SK-N-SH (cell line): ENCODE results near the gene MYO10. TPM values are rescaled to one million over a fixed set of nuclear protein-coding genes. Genes with fewer than 3 reads are reported as not detected.

Source experiments
- CTCF ChIA-PET: fragments of 300-600, 350-600 bp; formaldehyde crosslinking; extraction: SDS; loops from one replicate; lab custom pipeline; 2021; lab: Yijun Ruan, JAX
- POLR2A ChIA-PET: fragments of 350-600 bp; sonication (Branson Sonifier 250); formaldehyde crosslinking; extraction: SDS; loops from one replicate; lab custom pipeline; 2020; ENCODE audit warnings: antibody characterized with exemption, inconsistent platforms; lab: Yijun Ruan, JAX
- DNase-seq: peaks from one replicate; pipeline ENCODE4 v3.0.0; 2012
- H2AFZ ChIP-seq: fragments of 200-600 bp; sonication (generic); 2 replicates; pipeline ENCODE4 v1.8.1; 2016; ENCODE audit warnings: antibody characterized with exemption, mild to moderate bottlenecking, low read depth
- H3F3A ChIP-seq: fragments of 200-600 bp; sonication (generic); replicated peaks from 2 replicates; pipeline ENCODE3; 2016; ENCODE audit warnings: antibody characterized with exemption, mild to moderate bottlenecking; ENCODE audit not compliant: insufficient read depth
- H3K27ac ChIP-seq, 2 experiments: fragments of 200-500 bp in 1 of 2; fragments of 200-600 bp in 1 of 2; sonication (Bioruptor generic) in 1 of 2; sonication (generic), shearing (Covaris generic) in 1 of 2; 2 replicates each; pipeline versions ENCODE4 v1.5.1 to v1.6.1; 2014 to 2016; ENCODE audit warnings: low read depth in 2 of 2, inconsistent platforms in 1 of 2, low read length in 1 of 2, mild to moderate bottlenecking in 1 of 2, mixed read lengths in 1 of 2
- H3K27me3 ChIP-seq: fragments of 200-600 bp; sonication (generic), shearing (Covaris generic); 2 replicates; pipeline ENCODE4 v1.6.1; 2016; ENCODE audit warnings: mixed run types; ENCODE audit not compliant: insufficient read depth
- H3K36me3 ChIP-seq, 2 experiments: fragments of 200-500 bp in 1 of 2; fragments of 200-600 bp in 1 of 2; sonication (Bioruptor generic) in 1 of 2; sonication (generic) in 1 of 2; replicated peaks in 1 of 2; 2 replicates each; pipeline versions ENCODE3 to v1.5.1; 2014 to 2016; ENCODE audit warnings: low read length in 1 of 2, mild to moderate bottlenecking in 1 of 2; ENCODE audit not compliant: insufficient read depth in 2 of 2, control insufficient read depth in 1 of 2
- H3K4me1 ChIP-seq, 2 experiments: fragments of 200-500 bp in 1 of 2; fragments of 200-600 bp in 1 of 2; sonication (Bioruptor generic) in 1 of 2; sonication (generic), shearing (Covaris generic) in 1 of 2; 2 replicates each; pipeline versions ENCODE4 v1.5.1 to v1.6.1; 2014 to 2016; ENCODE audit warnings: low read depth in 1 of 2, low read length in 1 of 2, mixed run types in 1 of 2; ENCODE audit not compliant: insufficient read depth in 2 of 2, control insufficient read depth in 1 of 2
- H3K4me2 ChIP-seq: fragments of 200-600 bp; sonication (generic), shearing (Covaris generic); 2 replicates; pipeline ENCODE4 v1.6.1; 2017; ENCODE audit warnings: mixed run types
- H3K4me3 ChIP-seq, 2 experiments: fragments of 200-500 bp in 1 of 2; fragments of 200-600 bp in 1 of 2; sonication (Bioruptor generic) in 1 of 2; sonication (generic), shearing (Covaris generic) in 1 of 2; 2 replicates each; pipeline versions ENCODE4 v1.5.1 to v1.8.1; 2014 to 2016; ENCODE audit warnings: low read depth in 2 of 2, inconsistent platforms in 1 of 2, low read length in 1 of 2, mild to moderate bottlenecking in 1 of 2, mixed read lengths in 1 of 2, moderate library complexity in 1 of 2
- H3K79me2 ChIP-seq: fragments of 200-600 bp; sonication (generic); 2 replicates; pipeline ENCODE4 v1.8.1; 2017; ENCODE audit warnings: mild to moderate bottlenecking; ENCODE audit not compliant: insufficient read depth
- H3K9ac ChIP-seq: fragments of 200-600 bp; sonication (generic); 2 replicates; pipeline ENCODE4 v1.6.1; 2017; ENCODE audit warnings: mixed run types
- H3K9me2 ChIP-seq: fragments of 200-600 bp; sonication (generic); 2 replicates; pipeline ENCODE4 v1.6.1; 2017; ENCODE audit warnings: mixed run types
- H3K9me3 ChIP-seq: fragments of 200-600 bp; sonication (generic); 2 replicates; pipeline ENCODE4 v1.6.1; 2017; ENCODE audit warnings: mixed run types, mild to moderate bottlenecking, moderate library complexity
- H4K20me1 ChIP-seq: fragments of 200-600 bp; sonication (generic); 2 replicates; pipeline ENCODE4 v1.6.1; 2017; ENCODE audit warnings: mild to moderate bottlenecking, mixed run types; ENCODE audit not compliant: insufficient read depth
- CTCF ChIP-seq: fragments of 200-600 bp; sonication (generic); IDR thresholded peaks from 2 replicates; pipeline ENCODE4 v1.6.1; 2017; ENCODE audit warnings: antibody characterized with exemption, mild to moderate bottlenecking, moderate library complexity
- ELF1 ChIP-seq: IDR thresholded peaks from 2 replicates; pipeline ENCODE4 v1.4.0; 2012
- EP300 ChIP-seq, 2 experiments: IDR thresholded peaks; 2 replicates each; pipeline versions ENCODE4 v1.4.0 to v1.6.1; 2012; ENCODE audit warnings: borderline replicate concordance in 1 of 2, low read depth in 1 of 2, low read length in 1 of 2
- EZH2phosphoT487 ChIP-seq: fragments of 200-600 bp; sonication (generic); IDR thresholded peaks from 2 replicates; pipeline ENCODE4 v1.6.1; 2017; ENCODE audit warnings: low read depth, mixed run types, mild to moderate bottlenecking, antibody characterized with exemption, moderate library complexity, borderline replicate concordance
- FOSL2 ChIP-seq: IDR thresholded peaks from 2 replicates; pipeline ENCODE4 v1.4.0; 2012; ENCODE audit warnings: low read depth, mild to moderate bottlenecking, moderate library complexity, borderline replicate concordance
- GABPA ChIP-seq: IDR thresholded peaks from 2 replicates; pipeline ENCODE4 v1.4.0; 2012; ENCODE audit warnings: low read depth, mild to moderate bottlenecking
- GATA2 ChIP-seq: sonication (generic); formaldehyde crosslinking; IDR thresholded peaks from 2 replicates; pipeline ENCODE4 v1.5.0; 2020; ENCODE audit warnings: mild to moderate bottlenecking, missing genetic modification reagents
- JUND ChIP-seq: IDR thresholded peaks from 2 replicates; pipeline ENCODE4 v1.4.0; 2012
- MEF2A ChIP-seq: IDR thresholded peaks from 2 replicates; pipeline ENCODE4 v1.4.0; 2012; ENCODE audit warnings: low read depth, borderline replicate concordance
- NFIC ChIP-seq: IDR thresholded peaks from 2 replicates; pipeline ENCODE4 v1.4.0; 2012; ENCODE audit warnings: borderline replicate concordance
- NRF1 ChIP-seq: IDR thresholded peaks from 2 replicates; pipeline ENCODE4 v1.6.1; 2012; ENCODE audit warnings: low read depth, mild to moderate bottlenecking, low read length
- POLR2AphosphoS5 ChIP-seq: IDR thresholded peaks from 2 replicates; pipeline ENCODE4 v1.6.1; 2012; ENCODE audit warnings: low read depth, low read length
- RAD21 ChIP-seq: IDR thresholded peaks from 2 replicates; pipeline ENCODE4 v1.6.1; 2012; ENCODE audit warnings: mild to moderate bottlenecking, low read length
- RFX5 ChIP-seq: IDR thresholded peaks from 2 replicates; pipeline ENCODE4 v1.6.1; 2012; ENCODE audit warnings: mild to moderate bottlenecking, improper control_type of control experiment, low read length
- RXRA ChIP-seq: IDR thresholded peaks from 2 replicates; pipeline ENCODE4 v1.4.0; 2012; ENCODE audit warnings: low read depth, mild to moderate bottlenecking, borderline replicate concordance
- SMC3 ChIP-seq: IDR thresholded peaks from 2 replicates; pipeline ENCODE4 v1.6.1; 2012; ENCODE audit warnings: low read depth, low read length, improper control_type of control experiment
- TAF1 ChIP-seq: IDR thresholded peaks from 2 replicates; pipeline ENCODE4 v1.6.1; 2012; ENCODE audit warnings: low read depth, mild to moderate bottlenecking, low read length, moderate library complexity, borderline replicate concordance
- YY1 ChIP-seq: IDR thresholded peaks from 2 replicates; pipeline ENCODE4 v1.4.0; 2012; ENCODE audit warnings: low read depth, mild to moderate bottlenecking
- WGBS: methylation state at CpG from one replicate; pipeline ENCODE4 v1.1.6; 2017; ENCODE audit warnings: low lambda C conversion rate; 5-methylcytosine and 5-hydroxymethylcytosine counted together
- polyA plus RNA-seq, 3 experiments: library from polyadenylated mRNA; depleted of rRNA; stranded (reverse); fragments of >200 nt; gene quantifications; 2 replicates each; pipeline ENCODE4 v1.2.3, GENCODE V29; 2012
- TF ChIP-seq, protein P1 (sequence below): IDR thresholded peaks from 2 replicates; pipeline ENCODE4 v1.6.1; 2012; ENCODE audit warnings: mild to moderate bottlenecking, low read depth, low read length, moderate library complexity

The MYO10 gene
- polyA plus RNA-seq, 1 of the 3 experiments (the other 2 are of a cell fraction) = 8.1 TPM

- H3K4me3 ChIP-seq = no peak overlapping the region
- H3K9ac ChIP-seq = no peak overlapping the region
- H3K36me3 ChIP-seq = peaks cover 0 to 31% of the 10 kb centered on the region in 2 experiments
- H3K27me3 ChIP-seq = no peaks in the 10 kb centered on the region
- H2AFZ ChIP-seq = no peak overlapping the region
- WGBS = 98% methylated on average over 13 of the region's 13 CpGs
- no peak overlapping the region for H3K4me2 ChIP-seq
- no peak for DNase-seq
- no peak overlapping the region for H3K27ac ChIP-seq
- no peaks in the 10 kb centered on the region for H3K9me3 ChIP-seq
- TF ChIP-seq RAD21 = no peak
- no peak for TF ChIP-seq GABPA
- no peaks in the 10 kb centered on the region for H3K9me2 ChIP-seq
- peaks cover 0 to 26% of the 10 kb centered on the region in 2 experiments; a peak in 2 of 4 replicates for H3K4me1 ChIP-seq
- peaks cover 100% of the 10 kb centered on the region for H3K79me2 ChIP-seq
- H4K20me1 ChIP-seq = peaks cover 91% of the 10 kb centered on the region
- POLR2A ChIA-PET = no interaction called here
- peaks cover 10% of the 10 kb centered on the region for H3F3A ChIP-seq
- CTCF ChIA-PET = no interaction called here
Observed at GRCh38 chr5:16879650-16880049, 56.4 kb downstream of the MYO10 start.

- peaks cover 12% of the 10 kb centered on the region for H3F3A ChIP-seq
- H2AFZ ChIP-seq = no peak overlapping the region
- ChIA-PET CTCF (no interaction called here), POLR2A (no interaction called here)
- H4K20me1 ChIP-seq = peaks cover 86% of the 10 kb centered on the region
- H3K4me2 ChIP-seq = no peak overlapping the region
- peaks cover 100% of the 10 kb centered on the region for H3K79me2 ChIP-seq
- H3K36me3 ChIP-seq = peaks cover 0 to 36% of the 10 kb centered on the region in 2 experiments
- no peak for DNase-seq
- H3K27me3 ChIP-seq = no peaks in the 10 kb centered on the region
- no peak overlapping the region for H3K27ac ChIP-seq
- H3K9me3 ChIP-seq = no peaks in the 10 kb centered on the region
- H3K4me3 ChIP-seq = no peak overlapping the region
- H3K4me1 ChIP-seq = peaks cover 0 to 21% of the 10 kb centered on the region in 2 experiments; a peak in 1 of 4 replicates
- no peak for TF ChIP-seq TAF1
- no peak for TF ChIP-seq MEF2A
- TF ChIP-seq ELF1 = no peak
- no peak for TF ChIP-seq FOSL2
- TF ChIP-seq, protein P1, sequence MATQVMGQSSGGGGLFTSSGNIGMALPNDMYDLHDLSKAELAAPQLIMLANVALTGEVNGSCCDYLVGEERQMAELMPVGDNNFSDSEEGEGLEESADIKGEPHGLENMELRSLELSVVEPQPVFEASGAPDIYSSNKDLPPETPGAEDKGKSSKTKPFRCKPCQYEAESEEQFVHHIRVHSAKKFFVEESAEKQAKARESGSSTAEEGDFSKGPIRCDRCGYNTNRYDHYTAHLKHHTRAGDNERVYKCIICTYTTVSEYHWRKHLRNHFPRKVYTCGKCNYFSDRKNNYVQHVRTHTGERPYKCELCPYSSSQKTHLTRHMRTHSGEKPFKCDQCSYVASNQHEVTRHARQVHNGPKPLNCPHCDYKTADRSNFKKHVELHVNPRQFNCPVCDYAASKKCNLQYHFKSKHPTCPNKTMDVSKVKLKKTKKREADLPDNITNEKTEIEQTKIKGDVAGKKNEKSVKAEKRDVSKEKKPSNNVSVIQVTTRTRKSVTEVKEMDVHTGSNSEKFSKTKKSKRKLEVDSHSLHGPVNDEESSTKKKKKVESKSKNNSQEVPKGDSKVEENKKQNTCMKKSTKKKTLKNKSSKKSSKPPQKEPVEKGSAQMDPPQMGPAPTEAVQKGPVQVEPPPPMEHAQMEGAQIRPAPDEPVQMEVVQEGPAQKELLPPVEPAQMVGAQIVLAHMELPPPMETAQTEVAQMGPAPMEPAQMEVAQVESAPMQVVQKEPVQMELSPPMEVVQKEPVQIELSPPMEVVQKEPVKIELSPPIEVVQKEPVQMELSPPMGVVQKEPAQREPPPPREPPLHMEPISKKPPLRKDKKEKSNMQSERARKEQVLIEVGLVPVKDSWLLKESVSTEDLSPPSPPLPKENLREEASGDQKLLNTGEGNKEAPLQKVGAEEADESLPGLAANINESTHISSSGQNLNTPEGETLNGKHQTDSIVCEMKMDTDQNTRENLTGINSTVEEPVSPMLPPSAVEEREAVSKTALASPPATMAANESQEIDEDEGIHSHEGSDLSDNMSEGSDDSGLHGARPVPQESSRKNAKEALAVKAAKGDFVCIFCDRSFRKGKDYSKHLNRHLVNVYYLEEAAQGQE = no peak
- no peak for TF ChIP-seq GATA2 (CRISPR knock-in tag)
- TF ChIP-seq EP300 (IDR thresholded peaks at IDR 0.05; ENCODE audit: borderline replicate concordance in 1 of 2, low read depth in 1 of 2, low read length in 1 of 2) = no peak
- no peak for TF ChIP-seq GABPA
- TF ChIP-seq NFIC = no peak
- TF ChIP-seq SMC3 = no peak
- no peak for TF ChIP-seq RXRA
- TF ChIP-seq POLR2AphosphoS5 = no peak
- no peak for TF ChIP-seq EZH2phosphoT487
- no peak for TF ChIP-seq JUND
- no peak for TF ChIP-seq NRF1
- no peak for TF ChIP-seq RFX5
- no peak for TF ChIP-seq CTCF
- no peak for TF ChIP-seq YY1
- no peak overlapping the region for H3K9ac ChIP-seq
- H3K9me2 ChIP-seq = no peaks in the 10 kb centered on the region
- WGBS = 92% methylated on average over 1 of the region's 1 CpG
Observed at GRCh38 chr5:16879191-16879590, 56.9 kb downstream of the MYO10 start.
